HG02763 (cell line): Measurements from ENCODE around the gene MROH2A.
"Not testable (repeated sequence)": the region's sequence is repeated elsewhere in the genome, so short reads cannot be mapped to it uniquely, and the experiment has no call there.

Experiments
- ATAC-seq: cut with Tn5 transposase; IDR thresholded peaks from one replicate; pipeline ENCODE4 v1.9.1; 2021; ENCODE audit warnings: mild to moderate bottlenecking, moderate library complexity; ENCODE audit not compliant: unreplicated experiment

Gene MROH2A

GRCh38 chr2:233778030-233778429 lies at the start of gene MROH2A:
Gene MROH2A (plus strand): TSS chr2:233778330. CDS start chr2:233779359, 1,029 bp downstream.
- no peak for ATAC-seq

GRCh38 chr2:233728723-233729301 lies 49.3 kb upstream of the MROH2A start, which contains the start of gene UGT1A3:
Gene UGT1A3 (plus strand): TSS chr2:233729042. CDS start chr2:233729127, 85 bp downstream.
- no peak for ATAC-seq

- not testable (repeated sequence) for ATAC-seq
Measured at GRCh38 chr2:233736868-233737653, 41.1 kb upstream of the MROH2A start.

- ATAC-seq: no peak
Measured at GRCh38 chr2:233740870-233741269, 37.3 kb upstream of the MROH2A start.

- no peak for ATAC-seq
Measured at GRCh38 chr2:233743464-233744259, 34.5 kb upstream of the MROH2A start.

GRCh38 chr2:233745073-233745755 lies 32.9 kb upstream of the MROH2A start:
- ATAC-seq: no peak

GRCh38 chr2:233745838-233746237 lies 32.3 kb upstream of the MROH2A start:
- ATAC-seq: not testable (repeated sequence)

GRCh38 chr2:233746475-233747282 lies 31.5 kb upstream of the MROH2A start:
- no peak for ATAC-seq

GRCh38 chr2:233747283-233747544 lies 30.9 kb upstream of the MROH2A start:
- no peak for ATAC-seq

GRCh38 chr2:233750689-233751088 lies 27.4 kb upstream of the MROH2A start:
- ATAC-seq: not testable (repeated sequence)

GRCh38 chr2:233751212-233752009 lies 26.7 kb upstream of the MROH2A start:
- not testable (repeated sequence) for ATAC-seq

- no peak for ATAC-seq
Measured at GRCh38 chr2:233754872-233755611, 23.1 kb upstream of the MROH2A start.

- no peak for ATAC-seq
Measured at GRCh38 chr2:233756429-233757081, 21.6 kb upstream of the MROH2A start.

GRCh38 chr2:233758141-233758540 lies 20.0 kb upstream of the MROH2A start:
- ATAC-seq: no peak

GRCh38 chr2:233758849-233759248 lies 19.3 kb upstream of the MROH2A start:
- no peak for ATAC-seq

- ATAC-seq: no peak
Measured at GRCh38 chr2:233760043-233760442, 18.1 kb upstream of the MROH2A start, which contains the start of gene UGT1A1. Gene UGT1A1 (plus strand): TSS chr2:233760270. CDS start chr2:233760288, 18 bp downstream.

GRCh38 chr2:233761040-233761769 lies 16.9 kb upstream of the MROH2A start:
- ATAC-seq: no peak

GRCh38 chr2:233764264-233764663 lies 13.9 kb upstream of the MROH2A start:
- no peak for ATAC-seq
